Neural progenitor cell (in vitro differentiated cells): ENCODE measurements around the gene BTBD3. TPM values are rescaled to one million over a fixed set of nuclear protein-coding genes. Genes with fewer than 3 reads are reported as not detected.

Experiments used
- DNase-seq: peaks from one replicate; pipeline ENCODE4 v3.0.0-alpha.2; 2016; ENCODE audit warnings: low spot score
- H2AFZ ChIP-seq: fragments of 200-600 bp; sonication (generic); replicated peaks from 2 replicates; pipeline ENCODE4 v1.6.1; 2016; ENCODE audit warnings: antibody characterized with exemption
- H3F3A ChIP-seq: fragments of 200-600 bp; sonication (generic); 2 replicates; pipeline ENCODE4 v1.6.1; 2016; ENCODE audit warnings: antibody characterized with exemption, low read depth
- H3K27ac ChIP-seq: fragments of 200-600 bp; sonication (generic); 2 replicates; pipeline ENCODE4 v1.5.1; 2016; ENCODE audit warnings: mild to moderate bottlenecking
- H3K27me3 ChIP-seq: fragments of 200-600 bp; sonication (generic); 2 replicates; pipeline ENCODE4 v1.6.1; 2016; ENCODE audit warnings: mild to moderate bottlenecking, moderate library complexity
- H3K36me3 ChIP-seq: fragments of 200-600 bp; sonication (generic); 2 replicates; pipeline ENCODE4 v1.5.1; 2016
- H3K4me1 ChIP-seq: fragments of 200-600 bp; sonication (generic); 2 replicates; pipeline ENCODE4 v1.6.1; 2016; ENCODE audit warnings: mixed run types
- H3K4me2 ChIP-seq: fragments of 200-600 bp; sonication (generic); 2 replicates; pipeline ENCODE4 v1.6.1; 2016
- H3K4me3 ChIP-seq: fragments of 200-600 bp; sonication (generic); 2 replicates; pipeline ENCODE4 v1.5.1; 2016
- H3K79me2 ChIP-seq: fragments of 200-600 bp; sonication (generic); 2 replicates; pipeline ENCODE4 v1.6.1; 2016; ENCODE audit warnings: low read depth
- H3K9ac ChIP-seq: fragments of 200-600 bp; sonication (generic); 2 replicates; pipeline ENCODE4 v1.6.1; 2016
- H3K9me3 ChIP-seq: fragments of 200-600 bp; sonication (generic); 2 replicates; pipeline ENCODE4 v1.5.1; 2016; ENCODE audit warnings: low read depth
- H4K20me1 ChIP-seq: fragments of 200-600 bp; sonication (generic); 2 replicates; pipeline ENCODE4 v1.6.1; 2016; ENCODE audit warnings: low read depth
- H3K27ac Mint-ChIP-seq: 3 replicates; pipeline ENCODE4 v1.8.0; 2021; ENCODE audit warnings: mixed read lengths
- H3K27me3 Mint-ChIP-seq: 2 replicates; pipeline ENCODE4 v1.8.0; 2022; ENCODE audit warnings: low read depth, mild to moderate bottlenecking, inconsistent platforms, moderate library complexity, mixed read lengths; ENCODE audit not compliant: insufficient read depth
- H3K36me3 Mint-ChIP-seq: 3 replicates; pipeline ENCODE4 v1.8.0; 2021; ENCODE audit warnings: mixed read lengths
- H3K4me1 Mint-ChIP-seq: 3 replicates; pipeline ENCODE4 v1.8.0; 2021; ENCODE audit warnings: mixed read lengths
- H3K4me3 Mint-ChIP-seq: 3 replicates; pipeline ENCODE4 v1.8.0; 2021; ENCODE audit warnings: mild to moderate bottlenecking, moderate library complexity, mixed read lengths
- H3K9me3 Mint-ChIP-seq: 3 replicates; pipeline ENCODE4 v1.8.0; 2020; ENCODE audit warnings: mixed read lengths
- EZH2 ChIP-seq: fragments of 200-600 bp; sonication (generic); IDR thresholded peaks from 2 replicates; pipeline ENCODE4 v1.6.1; 2017; ENCODE audit warnings: antibody characterized with exemption, mild to moderate bottlenecking, moderate library complexity
- EZH2phosphoT487 ChIP-seq: fragments of 200-600 bp; sonication (generic); IDR thresholded peaks from 2 replicates; pipeline ENCODE4 v1.6.1; 2017; ENCODE audit warnings: antibody characterized with exemption
- total RNA-seq: library from RNA; depleted of rRNA; stranded (reverse); fragments of >200 nt; gene quantifications from 2 replicates; pipeline ENCODE4 v1.2.3, GENCODE V29; 2015; ENCODE audit warnings: low replicate concordance
- TF ChIP-seq, protein P1 (sequence below): fragments of 200-600 bp; sonication (generic); IDR thresholded peaks from 2 replicates; pipeline ENCODE4 v1.5.1; 2017; ENCODE audit warnings: antibody characterized with exemption, mild to moderate bottlenecking

BTBD3 gene
- total RNA-seq, 1 donor from 2014 or later = 114 TPM

DNA sequence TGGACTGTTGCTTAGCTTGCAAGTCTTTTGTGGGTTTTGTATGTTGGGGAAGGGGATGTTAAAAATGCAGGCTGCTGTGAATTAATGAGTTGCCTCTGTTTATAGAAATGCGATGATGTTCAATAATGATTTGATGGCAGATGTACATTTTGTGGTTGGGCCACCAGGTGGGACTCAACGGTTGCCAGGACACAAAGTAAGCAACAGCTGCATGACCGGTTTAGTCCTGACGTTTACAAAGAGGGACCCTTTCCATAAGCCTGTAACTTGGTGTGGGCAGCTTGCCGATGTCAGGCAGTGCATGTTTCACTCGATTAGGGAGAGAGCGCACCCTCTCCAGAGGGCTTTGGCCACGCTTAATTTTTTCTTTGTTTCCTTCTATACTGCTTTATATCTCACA is 1.3 kb downstream of the BTBD3 start:
- Histone ChIP-seq H3K27me3 (no peaks in the 10 kb centered on the region), H3K36me3 (no peaks in the 10 kb centered on the region), H3K4me2 (no peak overlapping the region), H3K4me1 (peaks cover 11% of the 10 kb centered on the region), H3K9ac (no peak overlapping the region), H4K20me1 (peaks cover 76% of the 10 kb centered on the region), H3K27ac (no peak overlapping the region), H2AFZ (no peak overlapping the region), H3K9me3 (no peaks in the 10 kb centered on the region), H3K4me3 (no peak overlapping the region), H3F3A (no peaks in the 10 kb centered on the region), H3K79me2 (peaks cover 79% of the 10 kb centered on the region)
- H3K4me1 Mint-ChIP-seq = peaks cover 14% of the 10 kb centered on the region
- H3K27ac Mint-ChIP-seq = peak overlapping the region; percentile 61
- H3K4me3 Mint-ChIP-seq = no peak overlapping the region
- DNase-seq = peak; percentile 8
- H3K9me3 Mint-ChIP-seq = no peaks in the 10 kb centered on the region
- no peaks in the 10 kb centered on the region for H3K27me3 Mint-ChIP-seq
- TF ChIP-seq EZH2phosphoT487 (no peak), EZH2 (no peak)
- TF ChIP-seq, protein P1, sequence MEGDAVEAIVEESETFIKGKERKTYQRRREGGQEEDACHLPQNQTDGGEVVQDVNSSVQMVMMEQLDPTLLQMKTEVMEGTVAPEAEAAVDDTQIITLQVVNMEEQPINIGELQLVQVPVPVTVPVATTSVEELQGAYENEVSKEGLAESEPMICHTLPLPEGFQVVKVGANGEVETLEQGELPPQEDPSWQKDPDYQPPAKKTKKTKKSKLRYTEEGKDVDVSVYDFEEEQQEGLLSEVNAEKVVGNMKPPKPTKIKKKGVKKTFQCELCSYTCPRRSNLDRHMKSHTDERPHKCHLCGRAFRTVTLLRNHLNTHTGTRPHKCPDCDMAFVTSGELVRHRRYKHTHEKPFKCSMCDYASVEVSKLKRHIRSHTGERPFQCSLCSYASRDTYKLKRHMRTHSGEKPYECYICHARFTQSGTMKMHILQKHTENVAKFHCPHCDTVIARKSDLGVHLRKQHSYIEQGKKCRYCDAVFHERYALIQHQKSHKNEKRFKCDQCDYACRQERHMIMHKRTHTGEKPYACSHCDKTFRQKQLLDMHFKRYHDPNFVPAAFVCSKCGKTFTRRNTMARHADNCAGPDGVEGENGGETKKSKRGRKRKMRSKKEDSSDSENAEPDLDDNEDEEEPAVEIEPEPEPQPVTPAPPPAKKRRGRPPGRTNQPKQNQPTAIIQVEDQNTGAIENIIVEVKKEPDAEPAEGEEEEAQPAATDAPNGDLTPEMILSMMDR = no peak
- peaks cover 33% of the 10 kb centered on the region for H3K36me3 Mint-ChIP-seq

DNA sequence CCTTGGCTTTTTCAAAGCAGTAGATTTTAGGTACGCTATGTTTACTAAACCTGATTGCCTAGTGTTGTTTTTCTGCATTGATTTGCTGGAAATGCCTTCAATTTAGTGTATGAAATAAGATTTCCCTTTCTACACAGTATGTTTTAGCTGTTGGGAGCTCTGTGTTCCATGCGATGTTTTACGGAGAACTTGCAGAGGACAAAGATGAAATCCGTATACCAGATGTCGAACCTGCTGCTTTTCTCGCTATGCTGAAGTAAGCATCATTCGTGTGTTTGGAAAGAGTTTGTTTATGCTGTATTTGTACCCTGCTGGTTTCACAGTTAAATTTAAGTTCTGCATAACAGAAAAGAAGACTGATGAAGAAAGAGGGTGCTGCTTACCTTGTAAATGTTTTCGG is 1.9 kb downstream of the BTBD3 start:
- Mint-ChIP-seq H3K36me3 (peaks cover 36% of the 10 kb centered on the region), H3K4me1 (peaks cover 14% of the 10 kb centered on the region), H3K27me3 (no peaks in the 10 kb centered on the region), H3K9me3 (no peaks in the 10 kb centered on the region), H3K4me3 (no peak overlapping the region), H3K27ac (no peak overlapping the region)
- no peak overlapping the region for H2AFZ ChIP-seq
- peaks cover 11% of the 10 kb centered on the region for H3K4me1 ChIP-seq
- H3K9me3 ChIP-seq = no peaks in the 10 kb centered on the region
- no peak overlapping the region for H3K4me3 ChIP-seq
- no peak overlapping the region for H3K9ac ChIP-seq
- H3K27ac ChIP-seq = no peak overlapping the region
- TF ChIP-seq, protein P1 = no peak
- TF ChIP-seq EZH2phosphoT487 (no peak), EZH2 (no peak)
- H3K4me2 ChIP-seq = no peak overlapping the region
- H3K27me3 ChIP-seq = no peaks in the 10 kb centered on the region
- peaks cover 73% of the 10 kb centered on the region for H3K79me2 ChIP-seq
- H3F3A ChIP-seq = no peaks in the 10 kb centered on the region
- H3K36me3 ChIP-seq = no peaks in the 10 kb centered on the region
- peaks cover 70% of the 10 kb centered on the region for H4K20me1 ChIP-seq
- DNase-seq = no peak

DNA sequence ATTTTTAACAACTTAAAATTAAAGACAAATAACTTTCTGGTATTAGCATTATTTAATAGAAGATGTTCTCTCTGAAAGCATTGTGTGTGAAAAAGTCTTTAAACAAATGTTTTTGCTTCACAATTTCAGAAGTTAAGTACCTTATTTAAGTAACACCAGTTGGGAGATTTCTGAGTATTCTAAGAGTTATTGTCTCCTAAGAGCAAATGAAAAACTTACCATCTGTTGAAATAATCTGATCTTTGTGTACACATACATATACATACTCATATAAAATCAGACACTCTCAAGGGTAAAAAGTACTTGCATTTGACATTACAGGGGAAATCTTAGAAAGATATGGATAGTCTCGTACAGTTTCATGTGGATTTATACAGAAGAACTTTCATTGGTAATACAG is 2.4 kb downstream of the BTBD3 start:
- Histone ChIP-seq H3K9ac (no peak overlapping the region), H2AFZ (no peak overlapping the region), H3K4me1 (peaks cover 11% of the 10 kb centered on the region), H3K36me3 (no peaks in the 10 kb centered on the region), H3K27me3 (no peaks in the 10 kb centered on the region), H3K79me2 (peaks cover 68% of the 10 kb centered on the region), H3K9me3 (no peaks in the 10 kb centered on the region), H3K4me2 (no peak overlapping the region), H4K20me1 (peaks cover 65% of the 10 kb centered on the region), H3K4me3 (no peak overlapping the region), H3F3A (no peaks in the 10 kb centered on the region), H3K27ac (no peak overlapping the region)
- Mint-ChIP-seq H3K4me3 (no peak overlapping the region), H3K27ac (no peak overlapping the region), H3K4me1 (peaks cover 14% of the 10 kb centered on the region), H3K36me3 (peaks cover 33% of the 10 kb centered on the region), H3K9me3 (no peaks in the 10 kb centered on the region), H3K27me3 (no peaks in the 10 kb centered on the region)
- TF ChIP-seq EZH2phosphoT487 (no peak), EZH2 (no peak)
- TF ChIP-seq, protein P1 = no peak
- no peak for DNase-seq
